ENCODE results near the gene FAM89A.
"Not testable (repeated sequence)": the region's sequence is repeated elsewhere in the genome, so short reads cannot be mapped to it uniquely, and the experiment has no call there.

FAM89A gene

GRCh38 chr1:231000201-231000600 is 39.9 kb downstream of the FAM89A start:
- in situ Hi-C loops (cut with MboI; ENCODE audit: low sequenced_read_pairs): no loop called here

DNA sequence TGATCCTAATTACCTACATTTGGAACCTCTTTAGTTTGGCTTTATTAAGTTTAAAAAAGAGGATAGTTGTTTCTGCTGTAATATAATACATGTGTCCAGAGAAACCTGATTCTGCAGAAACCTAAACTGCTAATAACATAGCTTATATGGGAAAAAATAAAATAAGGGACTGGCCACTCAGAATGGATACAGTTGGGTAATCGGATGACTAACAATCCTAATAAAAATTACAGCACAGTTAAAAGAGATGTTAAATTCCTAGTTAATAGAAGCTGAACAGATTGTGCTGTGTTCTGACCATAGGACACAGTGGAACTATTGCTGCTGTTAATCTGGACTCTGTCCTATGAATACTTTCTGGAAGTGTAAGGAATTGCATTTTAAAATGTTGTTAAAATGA is 45.2 kb downstream of the FAM89A start:
- in situ Hi-C loops (cut with MboI; ENCODE audit: low sequenced_read_pairs): no loop called here

GRCh38 chr1:230992100-230992774 is 47.8 kb downstream of the FAM89A start:
- in situ Hi-C loops (cut with MboI; ENCODE audit: low sequenced_read_pairs): no loop called here

DNA sequence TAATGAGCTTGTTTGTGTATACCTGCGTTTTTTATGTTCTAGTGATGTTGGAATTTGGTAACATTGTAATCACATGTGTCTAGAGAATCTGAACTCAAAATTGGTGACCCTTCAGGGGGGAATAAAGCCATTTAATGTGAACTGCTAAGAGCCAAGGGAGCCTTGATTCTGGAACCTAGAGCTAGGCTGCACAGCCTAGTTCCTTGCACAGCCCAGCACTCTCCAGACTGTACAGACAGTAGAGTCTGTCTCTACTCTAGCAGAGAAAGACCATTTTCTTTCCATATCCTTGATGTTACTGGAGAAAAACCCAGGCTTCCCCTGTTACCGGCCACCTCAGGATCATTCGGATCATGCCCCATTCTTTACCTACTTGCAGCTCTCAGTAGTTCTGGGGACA is 52.6 kb downstream of the FAM89A start:
- in situ Hi-C loops (cut with MboI; ENCODE audit: low sequenced_read_pairs): no loop called here

- in situ Hi-C loops (cut with MboI; ENCODE audit: low sequenced_read_pairs): no loop called here
These were observed 53.1 kb downstream of the FAM89A start for GRCh38 chr1:230986976-230987375.

- in situ Hi-C loops (cut with MboI; ENCODE audit: low sequenced_read_pairs): no loop called here
These were observed 54.3 kb downstream of the FAM89A start for GRCh38 chr1:230985711-230986110.

GRCh38 chr1:230984622-230985515 is 55.2 kb downstream of the FAM89A start:
- in situ Hi-C loops (cut with MboI; ENCODE audit: low sequenced_read_pairs): not testable (repeated sequence)

DNA sequence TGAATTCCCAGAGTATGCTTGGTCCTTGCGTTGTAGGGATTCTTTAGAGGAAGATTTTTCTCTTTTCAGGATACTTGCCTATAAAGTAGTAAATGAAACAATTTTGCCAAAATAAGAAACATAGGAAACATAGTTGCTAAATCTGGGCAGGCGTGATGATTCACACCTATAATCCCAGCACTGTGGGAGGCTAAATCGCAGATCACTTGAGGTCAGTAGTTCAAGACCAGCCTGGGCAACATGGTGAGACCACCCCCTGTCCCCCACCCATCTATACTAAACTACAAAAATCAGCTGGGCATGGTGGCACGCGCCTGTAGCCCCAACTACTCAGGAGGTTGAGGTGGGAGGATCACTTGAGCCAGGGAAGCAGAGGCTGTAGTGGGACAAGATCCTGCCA is 56.2 kb downstream of the FAM89A start:
- in situ Hi-C loops (cut with MboI; ENCODE audit: low sequenced_read_pairs): no loop called here

DNA sequence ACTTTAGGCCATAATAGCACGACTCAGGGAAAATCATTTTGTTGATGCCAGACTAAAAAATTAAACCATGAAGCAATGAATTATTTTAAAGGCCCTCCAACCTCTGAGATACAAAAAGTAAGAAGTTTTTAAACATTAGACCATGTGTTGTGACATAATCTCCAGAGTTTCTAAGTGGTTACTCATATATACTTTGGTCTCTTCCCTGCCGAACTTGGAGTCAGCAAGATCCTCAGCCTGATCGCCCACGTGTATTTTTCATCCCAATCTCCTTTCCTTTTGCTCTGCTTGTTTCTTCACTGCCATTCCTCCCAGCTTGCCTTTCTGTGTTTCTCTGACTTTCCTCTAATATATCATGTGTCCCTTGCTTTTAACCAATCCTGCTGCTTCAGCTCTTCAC is 57.4 kb downstream of the FAM89A start:
- in situ Hi-C loops (cut with MboI; ENCODE audit: low sequenced_read_pairs): no loop called here

GRCh38 chr1:230979952-230980351 is 60.1 kb downstream of the FAM89A start:
- in situ Hi-C loops (cut with MboI; ENCODE audit: low sequenced_read_pairs): no loop called here

- in situ Hi-C loops (cut with MboI; ENCODE audit: low sequenced_read_pairs): no loop called here
These were observed 60.7 kb downstream of the FAM89A start for GRCh38 chr1:230979389-230979716.

- in situ Hi-C loops (cut with MboI; ENCODE audit: low sequenced_read_pairs): no loop called here
These were observed 61.3 kb downstream of the FAM89A start, which contains the start of the genes ARV1 and TTC13 for GRCh38 chr1:230978491-230979388. ARV1 (plus strand) TSS chr1:230979094; CDS start chr1:230979106, 12 bp downstream. TTC13 (minus strand) TSS chr1:230978861; CDS start chr1:230978830, 31 bp downstream.

DNA sequence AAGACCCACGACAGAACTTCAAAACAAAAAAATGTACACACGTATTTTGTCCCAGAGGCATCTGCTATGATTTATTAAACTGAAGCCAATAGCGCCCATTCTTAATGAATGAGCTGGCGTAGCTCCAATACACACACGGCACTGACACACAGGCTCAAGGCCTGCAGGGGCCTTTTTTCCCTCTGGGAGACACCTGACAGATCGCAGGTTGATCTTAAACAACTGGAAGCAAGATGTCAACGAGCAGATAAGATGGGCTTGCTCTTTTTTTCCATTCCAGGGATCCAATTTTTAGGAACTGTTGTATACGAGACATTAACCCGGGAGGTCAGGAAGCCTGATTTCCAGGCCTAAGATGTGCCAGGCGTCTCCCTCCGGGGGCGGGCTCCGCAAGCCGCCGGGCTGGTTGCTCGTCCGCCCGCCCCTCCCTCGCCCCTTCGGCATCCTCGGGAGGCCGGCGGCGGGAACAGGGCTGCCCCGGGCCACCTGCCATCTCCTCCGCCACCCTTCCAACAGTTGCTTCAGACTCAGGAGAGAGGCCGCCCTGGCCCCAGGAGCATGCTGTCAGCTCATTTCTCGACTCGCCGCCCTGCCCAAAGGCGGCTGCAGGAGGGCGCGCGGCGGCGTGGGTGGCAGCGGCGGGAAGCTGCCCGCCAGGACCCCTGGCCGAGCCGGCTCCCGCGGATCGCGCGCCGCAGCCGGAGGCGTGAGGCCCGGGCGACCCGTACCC is 62.1 kb downstream of the FAM89A start:
- in situ Hi-C loops (cut with MboI; ENCODE audit: low sequenced_read_pairs): no loop called here

- in situ Hi-C loops (cut with MboI; ENCODE audit: low sequenced_read_pairs): no loop called here
These were observed 63.0 kb downstream of the FAM89A start for GRCh38 chr1:230976825-230977747.

GRCh38 chr1:230976360-230976759 is 63.7 kb downstream of the FAM89A start:
- in situ Hi-C loops (cut with MboI; ENCODE audit: low sequenced_read_pairs): no loop called here

- in situ Hi-C loops (cut with MboI; ENCODE audit: low sequenced_read_pairs): no loop called here
These were observed 64.4 kb downstream of the FAM89A start for GRCh38 chr1:230975636-230976035.

GRCh38 chr1:230972855-230973271 is 67.2 kb downstream of the FAM89A start:
- in situ Hi-C loops (cut with MboI; ENCODE audit: low sequenced_read_pairs): no loop called here

- in situ Hi-C loops (cut with MboI; ENCODE audit: low sequenced_read_pairs): no loop called here
These were observed 68.3 kb downstream of the FAM89A start for GRCh38 chr1:230971771-230972170.

- in situ Hi-C loops (cut with MboI; ENCODE audit: low sequenced_read_pairs): no loop called here
These were observed 69.6 kb downstream of the FAM89A start for GRCh38 chr1:230970432-230970831.
